ENCODE measurements around the gene ABAT.

GRCh38 chr16:8752706-8753105 lies 78.3 kb downstream of the ABAT start:
- TF ChIP-seq EZH2phosphoT487 (IDR thresholded peaks at IDR 0.05; ENCODE audit: borderline replicate concordance): no peak
- TF ChIP-seq POLR2A (IDR thresholded peaks at IDR 0.05; ENCODE audit: borderline replicate concordance, extremely low read depth, insufficient read depth, insufficient read length): no peak
- TF ChIP-seq CTCF (IDR thresholded peaks at IDR 0.05 in 2 of 3, conservative IDR thresholded peaks at IDR 0.05 in 1 of 3; ENCODE audit: borderline replicate concordance in 1 of 3, insufficient read depth in 1 of 3, low read depth in 2 of 3, low read length in 2 of 3): no peak
- no peak for TF ChIP-seq JUND (IDR thresholded peaks at IDR 0.05)
- no peak for TF ChIP-seq REST (IDR thresholded peaks at IDR 0.05; ENCODE audit: low read depth)
- no peak for TF ChIP-seq ZNF274 (IDR thresholded peaks at IDR 0.05; ENCODE audit: low read depth, low read length)
- no peak for TF ChIP-seq SIN3A (IDR thresholded peaks at IDR 0.05; ENCODE audit: low read depth)
- no peak for TF ChIP-seq MAX (IDR thresholded peaks at IDR 0.05)
- no peak for TF ChIP-seq POLR2AphosphoS5 (IDR thresholded peaks at IDR 0.05; ENCODE audit: low read depth, low read length)
